Measurements from ENCODE around the gene ATP11B.
"Not testable (repeated sequence)": the region's sequence is repeated elsewhere in the genome, so short reads cannot be mapped to it uniquely, and the experiment has no call there.

The ATP11B gene

DNA sequence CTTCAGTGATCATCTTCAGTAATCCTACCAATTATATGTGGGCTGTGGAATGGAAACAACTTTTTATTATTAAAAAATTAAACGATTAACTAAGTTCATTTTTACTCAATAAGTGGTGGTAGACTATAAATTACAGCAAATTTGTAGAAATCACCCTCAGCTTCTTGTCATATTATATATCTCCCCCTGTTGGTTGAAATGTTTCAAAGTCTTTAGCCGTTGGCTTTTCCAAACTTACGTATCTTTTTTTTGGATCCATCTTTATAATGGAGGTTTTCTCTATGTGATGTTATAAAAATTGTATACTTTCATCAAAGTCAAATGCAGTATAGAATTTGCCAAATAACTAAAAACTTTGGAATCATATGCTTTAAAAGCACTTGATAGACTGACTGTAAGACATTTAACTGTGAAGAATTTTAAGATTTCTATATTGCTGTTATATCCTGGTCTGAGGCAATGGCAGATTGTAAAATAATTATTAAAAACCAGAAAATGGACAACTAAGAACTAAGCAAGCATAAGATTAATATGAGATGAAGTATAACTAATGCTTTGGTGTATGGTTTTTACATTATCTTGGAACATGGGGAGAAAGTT, 44.7 kb downstream of the ATP11B start:
- no peak for DNase-seq (ENCODE audit: low spot score)
- Histone ChIP-seq H3K27ac (no peak overlapping the region), H3K4me3 (no peak overlapping the region)
- TF ChIP-seq, protein P1, sequence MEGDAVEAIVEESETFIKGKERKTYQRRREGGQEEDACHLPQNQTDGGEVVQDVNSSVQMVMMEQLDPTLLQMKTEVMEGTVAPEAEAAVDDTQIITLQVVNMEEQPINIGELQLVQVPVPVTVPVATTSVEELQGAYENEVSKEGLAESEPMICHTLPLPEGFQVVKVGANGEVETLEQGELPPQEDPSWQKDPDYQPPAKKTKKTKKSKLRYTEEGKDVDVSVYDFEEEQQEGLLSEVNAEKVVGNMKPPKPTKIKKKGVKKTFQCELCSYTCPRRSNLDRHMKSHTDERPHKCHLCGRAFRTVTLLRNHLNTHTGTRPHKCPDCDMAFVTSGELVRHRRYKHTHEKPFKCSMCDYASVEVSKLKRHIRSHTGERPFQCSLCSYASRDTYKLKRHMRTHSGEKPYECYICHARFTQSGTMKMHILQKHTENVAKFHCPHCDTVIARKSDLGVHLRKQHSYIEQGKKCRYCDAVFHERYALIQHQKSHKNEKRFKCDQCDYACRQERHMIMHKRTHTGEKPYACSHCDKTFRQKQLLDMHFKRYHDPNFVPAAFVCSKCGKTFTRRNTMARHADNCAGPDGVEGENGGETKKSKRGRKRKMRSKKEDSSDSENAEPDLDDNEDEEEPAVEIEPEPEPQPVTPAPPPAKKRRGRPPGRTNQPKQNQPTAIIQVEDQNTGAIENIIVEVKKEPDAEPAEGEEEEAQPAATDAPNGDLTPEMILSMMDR (IDR thresholded peaks at IDR 0.05): no peak

DNA sequence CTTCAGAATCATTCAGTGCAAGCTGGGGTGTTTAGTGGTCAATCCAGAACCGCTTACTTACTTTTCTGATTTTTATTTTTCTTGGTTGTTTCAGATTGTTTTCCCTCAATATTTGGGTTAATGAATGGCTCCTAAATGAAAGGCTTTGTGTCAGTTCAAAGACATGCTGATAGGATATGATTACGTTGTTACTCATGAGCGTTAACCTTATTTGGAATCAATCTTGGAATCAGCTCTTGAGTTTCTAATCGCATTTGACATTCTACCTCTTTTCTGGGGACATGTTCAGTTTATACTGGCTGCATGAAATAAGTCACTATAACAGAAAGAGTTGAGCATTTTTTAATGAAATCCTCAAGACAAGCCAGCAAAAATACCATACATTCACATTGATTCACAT, 50.2 kb downstream of the ATP11B start:
- TF ChIP-seq, protein P1 (IDR thresholded peaks at IDR 0.05): no peak
- no peak for DNase-seq (ENCODE audit: low spot score)
- Histone ChIP-seq H3K4me3 (no peak overlapping the region), H3K27ac (no peak overlapping the region)

DNA sequence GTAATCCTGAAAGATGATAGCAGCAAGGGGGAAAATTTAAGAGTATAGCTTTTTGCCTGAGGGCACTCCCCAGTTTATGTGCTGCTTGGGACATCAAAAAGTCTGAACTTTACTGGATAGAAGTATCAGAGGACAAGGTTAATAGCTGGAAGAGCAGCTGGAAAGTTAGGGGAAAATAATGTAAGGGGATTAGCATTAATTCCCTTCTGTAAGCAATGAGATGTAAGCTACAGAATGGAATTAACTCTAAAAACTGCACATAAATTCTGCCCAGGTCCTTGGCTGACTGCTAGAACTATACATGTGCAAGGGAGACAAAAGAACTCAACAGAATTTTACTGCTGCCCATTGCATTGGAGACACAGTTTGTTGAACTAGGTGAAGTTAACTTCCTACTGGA, 55.6 kb downstream of the ATP11B start:
- DNase-seq (ENCODE audit: low spot score): no peak
- Histone ChIP-seq H3K27ac (no peak overlapping the region), H3K4me3 (no peak overlapping the region)
- TF ChIP-seq, protein P1 (IDR thresholded peaks at IDR 0.05): no peak

DNA sequence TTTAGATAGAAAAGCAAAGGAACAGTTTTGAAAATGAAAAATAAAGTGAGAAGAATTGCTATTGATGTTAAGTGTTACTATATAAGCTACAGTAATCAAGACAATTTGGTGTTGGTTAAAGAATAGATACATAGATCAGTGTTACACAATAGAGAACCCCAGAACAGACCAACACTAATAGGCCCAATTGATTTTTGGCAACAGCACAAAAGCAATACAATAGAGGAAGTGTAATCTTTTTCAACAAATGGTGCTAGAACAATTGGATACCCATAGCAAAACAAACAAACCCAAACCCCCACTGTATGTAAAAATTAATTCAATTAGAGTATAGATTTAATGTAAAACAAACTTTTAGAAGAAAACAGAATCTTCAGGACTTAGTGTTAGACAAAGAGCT, 61.8 kb downstream of the ATP11B start:
- no peak for DNase-seq (ENCODE audit: low spot score)
- Histone ChIP-seq H3K27ac (no peak overlapping the region), H3K4me3 (no peak overlapping the region)
- TF ChIP-seq, protein P1 (IDR thresholded peaks at IDR 0.05): no peak

DNA sequence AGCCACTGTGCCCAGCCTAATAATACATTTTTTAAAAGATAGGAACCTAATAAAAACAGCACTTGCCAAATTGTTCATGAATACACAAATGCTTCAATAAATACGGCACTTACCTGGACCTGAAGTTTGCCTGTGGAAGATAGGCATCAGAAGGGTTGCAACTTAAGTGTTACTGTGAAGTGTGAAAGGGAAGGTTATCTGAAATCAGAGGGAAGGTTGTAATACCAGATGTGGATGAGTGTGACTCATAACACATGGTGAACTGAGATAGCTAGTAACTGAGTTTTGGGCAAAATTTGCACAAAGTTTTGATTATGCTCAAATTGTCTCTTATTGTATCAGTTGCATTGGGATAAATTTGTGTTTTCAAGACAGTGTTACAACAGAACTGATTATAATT, 68.0 kb downstream of the ATP11B start:
- DNase-seq (ENCODE audit: low spot score): no peak
- H3K27ac ChIP-seq: no peak overlapping the region
- TF ChIP-seq, protein P1 (IDR thresholded peaks at IDR 0.05): no peak
- H3K4me3 ChIP-seq: no peak overlapping the region

DNA sequence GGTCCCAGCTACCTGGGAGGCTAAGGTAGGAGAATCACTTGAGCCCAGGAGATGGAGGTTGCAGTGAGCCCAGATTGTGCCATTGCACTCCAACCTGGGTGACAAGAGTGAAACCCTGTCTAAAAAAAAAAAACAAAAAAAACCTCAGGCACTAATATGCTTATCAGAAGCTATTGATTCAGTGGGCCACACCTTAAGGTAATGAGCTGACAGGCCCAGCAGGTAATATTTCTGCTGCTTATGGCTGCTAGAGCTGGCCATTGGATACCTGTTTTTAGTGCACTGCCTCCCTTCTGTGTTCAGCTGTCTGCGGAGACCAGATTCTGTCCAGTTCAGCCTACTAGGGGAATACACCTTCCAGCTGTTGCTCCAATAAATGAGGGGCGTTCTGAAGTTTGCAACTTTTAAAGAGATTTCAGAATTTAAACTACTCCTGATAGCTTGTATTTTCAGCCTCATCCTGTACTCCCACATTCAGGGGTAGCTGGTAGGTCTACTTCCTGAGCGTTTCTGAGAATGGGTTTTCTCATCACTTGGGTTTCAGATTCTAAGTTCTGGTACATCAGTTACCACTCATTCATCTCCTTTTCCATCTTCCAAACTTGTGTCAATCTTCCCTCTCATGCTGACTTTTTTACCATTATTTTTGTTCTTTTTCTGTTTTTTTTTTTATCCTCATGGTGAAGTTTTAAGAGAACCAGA, 69.0 kb downstream of the ATP11B start:
- Histone ChIP-seq H3K4me3 (no peak overlapping the region), H3K27ac (no peak overlapping the region)
- no peak for DNase-seq (ENCODE audit: low spot score)
- TF ChIP-seq, protein P1 (IDR thresholded peaks at IDR 0.05): no peak

DNA sequence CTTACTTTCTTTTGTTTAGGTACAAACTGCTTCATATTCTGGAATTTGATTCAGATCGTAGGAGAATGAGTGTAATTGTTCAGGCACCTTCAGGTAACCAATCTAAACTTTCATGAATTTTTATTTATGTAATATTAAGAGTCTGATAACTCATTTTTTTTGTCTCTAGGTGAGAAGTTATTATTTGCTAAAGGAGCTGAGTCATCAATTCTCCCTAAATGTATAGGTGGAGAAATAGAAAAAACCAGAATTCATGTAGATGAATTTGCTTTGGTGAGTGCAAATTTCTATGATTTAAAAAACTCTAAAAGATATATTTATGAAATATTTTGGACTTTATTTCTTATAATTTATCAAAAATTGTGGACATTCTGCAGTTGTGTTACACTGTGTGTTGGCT, 75.8 kb downstream of the ATP11B start:
- DNase-seq (ENCODE audit: low spot score): no peak
- Histone ChIP-seq H3K27ac (no peak overlapping the region), H3K4me3 (no peak overlapping the region)
- TF ChIP-seq, protein P1 (IDR thresholded peaks at IDR 0.05): no peak

DNA sequence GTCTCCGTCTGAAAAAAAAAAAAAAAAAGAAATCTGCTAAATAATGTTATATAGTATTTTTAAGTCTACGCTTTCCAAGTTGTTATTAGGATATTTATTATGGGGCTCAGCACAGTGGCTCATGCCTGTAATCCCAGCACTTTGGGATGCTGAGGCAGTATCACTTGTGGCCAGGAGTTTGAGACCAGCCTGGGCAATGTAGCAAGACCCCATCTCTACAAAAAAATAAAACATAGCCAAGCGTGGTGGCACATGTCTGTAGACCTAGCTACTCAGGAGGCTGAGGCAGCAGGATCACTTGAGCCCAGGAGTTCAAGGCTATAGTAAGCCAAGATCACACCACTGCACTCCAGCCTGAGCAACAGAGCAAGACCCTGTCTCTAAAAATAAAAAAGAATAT, 77.6 kb downstream of the ATP11B start:
- not testable (repeated sequence) for DNase-seq (ENCODE audit: low spot score); H3K4me3 ChIP-seq; H3K27ac ChIP-seq

Data from coronary artery (tissue), 2 donors.